ENCODE results near the gene TRAPPC3L. TPM values are rescaled to one million over a fixed set of nuclear protein-coding genes. Genes with fewer than 3 reads are reported as not detected.

The TRAPPC3L gene
- total and polyA plus RNA-seq, 5 donors from 2014 or later = 0.37 TPM; not detected in 4

DNA sequence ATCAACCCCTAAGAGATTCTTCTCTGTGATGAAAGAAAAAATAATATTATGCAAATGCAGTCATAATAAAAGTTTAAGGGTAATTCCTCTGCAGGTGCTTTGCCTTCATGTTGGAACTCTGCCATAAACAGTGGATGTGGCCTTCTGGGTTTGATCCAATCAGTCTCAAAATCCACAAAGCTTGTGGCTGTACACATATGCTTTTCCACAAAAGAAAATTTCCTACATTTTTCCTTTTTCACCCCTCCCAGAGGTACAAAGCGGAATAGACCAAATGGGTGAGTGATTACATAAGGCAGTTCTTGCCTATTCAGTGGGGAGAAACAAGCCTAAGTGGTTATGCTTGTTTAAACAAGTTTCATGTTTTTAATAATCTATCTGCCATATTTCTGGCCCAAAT is 17.4 kb downstream of the TRAPPC3L start:
- H3K4me3 Mint-ChIP-seq = no peak overlapping the region
- peaks cover 26% of the 10 kb centered on the region for H3K27me3 Mint-ChIP-seq
- Histone ChIP-seq H3K9me3 (ENCODE audit: control insufficient read depth in 2 of 2, low read length in 2 of 2) (no peaks in the 10 kb centered on the region), H3K36me3 (ENCODE audit: control insufficient read depth, insufficient read depth, low read length) (no peaks in the 10 kb centered on the region), H3K4me1 (ENCODE audit: control insufficient read depth, insufficient read depth, low read length, poor library complexity, severe bottlenecking) (no peaks in the 10 kb centered on the region), H3K27me3 (ENCODE audit: control insufficient read depth, insufficient read depth, low read length) (peaks cover 21% of the 10 kb centered on the region), H3K4me3 (ENCODE audit: low read depth, low read length) (no peak overlapping the region), H3K27ac (ENCODE audit: insufficient read depth, low read length, poor library complexity, severe bottlenecking) (no peak overlapping the region)
- H3K36me3 Mint-ChIP-seq = no peaks in the 10 kb centered on the region
- ATAC-seq (ENCODE audit: low read depth in 2 of 2) = no peak
- no peak overlapping the region for H3K27ac Mint-ChIP-seq
- DNase-seq = no peak
- H3K4me1 Mint-ChIP-seq = peaks cover 0 to 4% (median 2%) of the 10 kb centered on the region in 4 donors
- H3K9me3 Mint-ChIP-seq = peaks cover 0 to 3% (median 0%) of the 10 kb centered on the region in 7 donors

DNA sequence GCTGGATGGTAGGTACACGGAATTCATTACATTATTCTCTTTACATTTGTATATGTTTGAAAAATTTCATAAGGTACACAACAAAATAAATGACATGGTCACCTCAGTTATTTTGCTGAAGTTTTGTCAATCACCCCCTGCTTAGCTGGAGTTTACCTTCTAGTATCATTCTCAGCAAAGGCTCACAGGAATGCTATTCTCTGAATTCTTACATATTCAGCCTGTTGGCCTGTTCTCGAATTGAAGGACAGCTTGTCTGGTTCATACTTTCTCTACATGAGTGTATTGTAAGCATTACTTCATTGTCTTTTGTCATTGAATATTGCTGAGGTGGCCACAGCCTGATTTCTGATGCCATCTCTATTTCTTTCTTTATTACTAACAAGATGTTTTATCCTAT is 21.2 kb downstream of the TRAPPC3L start:
- H3K9me3 ChIP-seq (ENCODE audit: control insufficient read depth in 2 of 2, low read length in 2 of 2) = no peaks in the 10 kb centered on the region
- Mint-ChIP-seq H3K4me3 (no peak overlapping the region), H3K36me3 (no peaks in the 10 kb centered on the region), H3K27ac (no peak overlapping the region), H3K27me3 (peaks cover 4% of the 10 kb centered on the region), H3K4me1 (no peaks in the 10 kb centered on the region), H3K9me3 (peaks cover 0 to 3% (median 0%) of the 10 kb centered on the region in 7 donors)
- H3K27me3 ChIP-seq (ENCODE audit: control insufficient read depth, insufficient read depth, low read length) = peaks cover 12% of the 10 kb centered on the region
- DNase-seq = no peak
- H3K4me1 ChIP-seq (ENCODE audit: control insufficient read depth, insufficient read depth, low read length, poor library complexity, severe bottlenecking) = no peaks in the 10 kb centered on the region
- no peak for ATAC-seq (ENCODE audit: low read depth in 2 of 2)
- no peaks in the 10 kb centered on the region for H3K36me3 ChIP-seq (ENCODE audit: control insufficient read depth, insufficient read depth, low read length)
- H3K27ac ChIP-seq (ENCODE audit: insufficient read depth, low read length, poor library complexity, severe bottlenecking) = no peak overlapping the region
- no peak overlapping the region for H3K4me3 ChIP-seq (ENCODE audit: low read depth, low read length)

DNA sequence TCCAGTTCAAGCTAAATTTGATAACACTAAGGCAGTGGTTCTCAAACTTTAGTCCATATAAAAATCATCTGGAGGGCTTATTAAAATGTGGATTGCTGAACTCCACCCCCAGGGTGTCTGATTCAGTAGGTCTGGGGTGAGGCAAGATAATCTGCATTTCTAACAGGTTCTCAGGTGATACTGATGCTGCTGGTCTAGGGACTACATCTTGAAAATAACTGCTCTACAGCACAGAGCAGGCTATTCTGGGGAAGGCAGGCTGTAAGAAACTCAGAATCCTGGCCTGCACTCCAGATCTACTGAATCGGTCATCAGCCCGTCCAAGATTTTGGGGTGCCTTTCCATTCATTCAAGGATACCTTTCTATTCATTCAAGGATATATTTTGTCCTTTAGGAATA is 22.6 kb downstream of the TRAPPC3L start:
- H3K27me3 Mint-ChIP-seq = peaks cover 15% of the 10 kb centered on the region
- no peaks in the 10 kb centered on the region for H3K4me1 ChIP-seq (ENCODE audit: control insufficient read depth, insufficient read depth, low read length, poor library complexity, severe bottlenecking)
- no peaks in the 10 kb centered on the region for H3K36me3 ChIP-seq (ENCODE audit: control insufficient read depth, insufficient read depth, low read length)
- peaks cover 10% of the 10 kb centered on the region for H3K27me3 ChIP-seq (ENCODE audit: control insufficient read depth, insufficient read depth, low read length)
- H3K27ac ChIP-seq (ENCODE audit: insufficient read depth, low read length, poor library complexity, severe bottlenecking) = no peak overlapping the region
- H3K36me3 Mint-ChIP-seq = no peaks in the 10 kb centered on the region
- no peak for DNase-seq
- ATAC-seq (ENCODE audit: low read depth in 2 of 2) = no peak
- H3K27ac Mint-ChIP-seq = no peak overlapping the region
- no peak overlapping the region for H3K4me3 Mint-ChIP-seq
- no peak overlapping the region for H3K4me3 ChIP-seq (ENCODE audit: low read depth, low read length)
- peaks cover 0 to 3% (median 0%) of the 10 kb centered on the region in 7 donors for H3K9me3 Mint-ChIP-seq
- no peaks in the 10 kb centered on the region for H3K4me1 Mint-ChIP-seq
- no peaks in the 10 kb centered on the region for H3K9me3 ChIP-seq (ENCODE audit: control insufficient read depth in 2 of 2, low read length in 2 of 2)

DNA sequence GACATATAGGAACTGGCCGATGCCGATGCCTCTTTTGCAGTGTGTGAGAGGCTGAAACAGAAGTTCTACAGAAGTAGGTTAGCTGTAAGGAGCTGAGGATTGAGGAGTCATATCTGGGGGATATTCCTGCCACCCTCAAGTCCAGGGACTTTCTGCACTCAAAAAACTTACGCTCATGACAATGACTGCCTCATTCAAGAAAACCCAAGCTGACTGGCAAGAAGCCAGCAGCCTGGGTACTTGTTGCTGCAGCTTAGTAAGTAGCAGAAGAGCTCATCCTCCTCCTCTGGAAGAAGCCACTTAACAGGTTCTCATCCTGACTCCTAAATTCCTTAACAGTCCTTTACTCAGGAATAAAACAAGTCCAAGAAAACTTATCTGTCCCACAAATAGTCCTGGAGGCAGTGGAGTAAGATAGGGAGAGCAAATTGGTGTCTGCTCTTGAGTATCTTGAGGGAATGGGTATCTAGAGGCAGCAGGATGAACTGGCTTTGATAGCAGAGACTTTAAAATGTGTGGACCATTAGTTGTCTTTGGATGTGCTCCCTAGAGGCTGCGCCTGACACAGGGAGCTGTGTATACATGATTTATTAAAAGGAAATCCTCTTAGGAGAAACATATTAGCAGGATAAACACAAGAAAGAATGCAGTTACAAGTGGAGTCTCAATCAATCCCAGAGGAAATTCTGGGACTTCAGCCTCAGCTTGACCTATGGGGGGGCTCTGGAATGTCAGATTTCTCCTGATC is 26.7 kb downstream of the TRAPPC3L start:
- Histone ChIP-seq H3K4me3 (ENCODE audit: low read depth, low read length) (no peak overlapping the region), H3K36me3 (ENCODE audit: control insufficient read depth, insufficient read depth, low read length) (no peaks in the 10 kb centered on the region), H3K4me1 (ENCODE audit: control insufficient read depth, insufficient read depth, low read length, poor library complexity, severe bottlenecking) (no peaks in the 10 kb centered on the region), H3K27ac (ENCODE audit: insufficient read depth, low read length, poor library complexity, severe bottlenecking) (no peak overlapping the region), H3K9me3 (ENCODE audit: control insufficient read depth in 2 of 2, low read length in 2 of 2) (no peaks in the 10 kb centered on the region), H3K27me3 (ENCODE audit: control insufficient read depth, insufficient read depth, low read length) (peaks cover 2% of the 10 kb centered on the region)
- Mint-ChIP-seq H3K4me3 (no peak overlapping the region), H3K27me3 (peaks cover 12% of the 10 kb centered on the region), H3K27ac (no peak overlapping the region), H3K9me3 (peaks cover 0 to 2% (median 0%) of the 10 kb centered on the region in 7 donors), H3K4me1 (no peaks in the 10 kb centered on the region), H3K36me3 (no peaks in the 10 kb centered on the region)
- ATAC-seq (ENCODE audit: low read depth in 2 of 2) = no peak
- DNase-seq = no peak

DNA sequence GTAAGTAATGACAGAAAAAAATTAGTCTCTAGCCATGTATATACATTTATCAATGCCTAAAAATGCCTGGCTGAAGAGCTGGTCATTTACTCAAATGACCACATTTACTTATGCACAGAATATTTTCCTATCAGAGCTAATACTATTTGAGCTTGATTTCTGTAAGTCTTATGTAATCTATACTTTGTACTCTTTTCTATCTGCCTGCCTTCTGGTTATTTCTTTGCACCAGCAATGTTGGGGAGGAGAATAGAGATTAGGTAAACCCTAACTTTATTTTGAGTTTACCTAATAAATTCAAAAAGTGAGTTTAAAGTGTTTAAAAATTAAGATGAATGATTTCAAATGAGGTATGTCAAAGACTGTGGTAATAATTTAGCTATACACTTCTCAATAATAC is 30.3 kb downstream of the TRAPPC3L start:
- Mint-ChIP-seq H3K4me1 (no peaks in the 10 kb centered on the region), H3K4me3 (no peak overlapping the region), H3K27me3 (peaks cover 12% of the 10 kb centered on the region), H3K36me3 (no peaks in the 10 kb centered on the region), H3K9me3 (no peaks in the 10 kb centered on the region), H3K27ac (no peak overlapping the region)
- Histone ChIP-seq H3K4me1 (ENCODE audit: control insufficient read depth, insufficient read depth, low read length, poor library complexity, severe bottlenecking) (no peaks in the 10 kb centered on the region), H3K27ac (ENCODE audit: insufficient read depth, low read length, poor library complexity, severe bottlenecking) (no peak overlapping the region), H3K9me3 (ENCODE audit: control insufficient read depth in 2 of 2, low read length in 2 of 2) (no peaks in the 10 kb centered on the region), H3K36me3 (ENCODE audit: control insufficient read depth, insufficient read depth, low read length) (no peaks in the 10 kb centered on the region), H3K4me3 (ENCODE audit: low read depth, low read length) (no peak overlapping the region), H3K27me3 (ENCODE audit: control insufficient read depth, insufficient read depth, low read length) (peaks cover 3% of the 10 kb centered on the region)
- DNase-seq = no peak
- no peak for ATAC-seq (ENCODE audit: low read depth in 2 of 2)

DNA sequence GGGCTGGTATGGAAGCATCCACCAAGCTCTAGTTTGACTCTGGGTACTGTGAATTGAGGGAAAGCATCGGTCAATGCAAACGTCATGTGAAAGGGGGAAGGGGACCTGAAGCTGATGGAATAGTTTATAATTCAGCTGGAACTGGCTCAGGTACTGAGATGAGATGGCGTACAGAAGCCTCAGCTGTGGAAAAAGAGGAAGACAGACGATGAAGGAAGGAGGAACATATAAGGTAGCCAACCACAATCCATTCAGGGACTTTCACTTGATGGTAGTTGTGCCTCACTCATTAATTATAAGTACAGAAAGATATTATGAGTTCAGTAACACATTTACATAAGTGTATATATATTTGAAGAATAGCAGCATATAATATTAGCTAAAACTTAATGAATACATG is 31.4 kb downstream of the TRAPPC3L start:
- Mint-ChIP-seq H3K4me1 (no peaks in the 10 kb centered on the region), H3K27me3 (peaks cover 12% of the 10 kb centered on the region), H3K4me3 (no peak overlapping the region), H3K36me3 (no peaks in the 10 kb centered on the region), H3K27ac (no peak overlapping the region), H3K9me3 (peaks cover 0 to under 1% (median 0%) of the 10 kb centered on the region in 7 donors)
- H3K4me1 ChIP-seq (ENCODE audit: control insufficient read depth, insufficient read depth, low read length, poor library complexity, severe bottlenecking) = no peaks in the 10 kb centered on the region
- H3K27ac ChIP-seq (ENCODE audit: insufficient read depth, low read length, poor library complexity, severe bottlenecking) = no peak overlapping the region
- peaks cover 3% of the 10 kb centered on the region for H3K27me3 ChIP-seq (ENCODE audit: control insufficient read depth, insufficient read depth, low read length)
- no peaks in the 10 kb centered on the region for H3K9me3 ChIP-seq (ENCODE audit: control insufficient read depth in 2 of 2, low read length in 2 of 2)
- no peaks in the 10 kb centered on the region for H3K36me3 ChIP-seq (ENCODE audit: control insufficient read depth, insufficient read depth, low read length)
- H3K4me3 ChIP-seq (ENCODE audit: low read depth, low read length) = no peak overlapping the region
- DNase-seq = no peak
- no peak for ATAC-seq (ENCODE audit: low read depth in 2 of 2)

DNA sequence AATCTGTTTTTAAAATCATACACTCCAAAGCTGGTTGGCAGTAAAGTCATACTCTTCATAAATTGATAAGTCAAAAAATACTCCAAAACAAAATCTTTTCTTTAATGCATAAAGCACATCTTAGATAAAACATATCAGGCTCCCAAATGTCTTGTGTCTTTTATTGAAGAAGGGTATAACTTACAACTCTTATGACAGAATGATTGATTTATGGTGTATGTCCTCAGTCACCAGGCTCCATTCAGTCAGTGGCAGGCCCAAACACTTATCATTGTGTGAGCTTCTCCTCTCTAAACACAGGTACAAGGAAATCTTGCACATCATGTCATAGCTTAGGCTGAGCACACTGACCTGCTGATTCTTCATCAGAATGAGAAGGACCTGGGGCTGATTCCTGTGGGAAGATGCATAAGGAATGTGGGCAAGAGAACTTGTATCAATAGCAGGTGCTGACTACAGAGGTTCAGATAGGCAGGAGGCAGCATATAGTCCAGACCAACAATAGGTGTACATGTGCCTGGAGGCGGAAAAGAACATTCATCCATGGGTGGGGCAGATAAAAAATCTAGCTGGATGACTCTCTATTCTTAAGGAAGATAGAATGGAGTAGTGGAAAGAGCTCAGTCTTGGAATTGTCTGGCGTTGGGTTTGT is 32.1 kb downstream of the TRAPPC3L start:
- no peak overlapping the region for H3K4me3 Mint-ChIP-seq
- H3K4me1 ChIP-seq (ENCODE audit: control insufficient read depth, insufficient read depth, low read length, poor library complexity, severe bottlenecking) = no peaks in the 10 kb centered on the region
- H3K4me3 ChIP-seq (ENCODE audit: low read depth, low read length) = no peak overlapping the region
- peaks cover 0 to 8% (median 0%) of the 10 kb centered on the region in 7 donors for H3K9me3 Mint-ChIP-seq
- H3K27ac Mint-ChIP-seq = no peak overlapping the region
- no peaks in the 10 kb centered on the region for H3K36me3 Mint-ChIP-seq
- no peak for DNase-seq
- no peak for ATAC-seq (ENCODE audit: low read depth in 2 of 2)
- no peaks in the 10 kb centered on the region for H3K9me3 ChIP-seq (ENCODE audit: control insufficient read depth in 2 of 2, low read length in 2 of 2)
- H3K27me3 ChIP-seq (ENCODE audit: control insufficient read depth, insufficient read depth, low read length) = peaks cover 3% of the 10 kb centered on the region
- H3K27me3 Mint-ChIP-seq = peaks cover 6% of the 10 kb centered on the region
- H3K27ac ChIP-seq (ENCODE audit: insufficient read depth, low read length, poor library complexity, severe bottlenecking) = no peak overlapping the region
- no peaks in the 10 kb centered on the region for H3K36me3 ChIP-seq (ENCODE audit: control insufficient read depth, insufficient read depth, low read length)
- H3K4me1 Mint-ChIP-seq = no peaks in the 10 kb centered on the region

DNA sequence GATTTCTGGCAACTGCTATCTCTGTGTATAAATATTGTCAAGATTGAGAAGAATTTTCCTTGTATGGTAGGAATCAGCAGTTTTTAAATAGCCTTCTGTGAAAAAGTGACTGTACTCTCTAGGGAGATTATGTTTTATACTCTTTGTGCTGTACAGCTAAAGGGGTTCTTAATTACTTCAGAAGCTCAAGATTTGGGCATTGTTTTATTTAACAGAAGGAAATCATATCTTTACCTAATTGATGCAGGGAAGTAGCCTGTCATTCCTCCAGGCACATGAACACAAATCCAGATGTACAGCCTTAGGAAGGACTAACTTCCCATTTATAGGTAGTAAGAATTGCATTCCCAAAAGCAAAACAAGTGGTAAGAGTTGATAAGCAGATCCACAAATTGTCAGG is 32.8 kb downstream of the TRAPPC3L start:
- H3K4me1 ChIP-seq (ENCODE audit: control insufficient read depth, insufficient read depth, low read length, poor library complexity, severe bottlenecking) = no peaks in the 10 kb centered on the region
- H3K36me3 ChIP-seq (ENCODE audit: control insufficient read depth, insufficient read depth, low read length) = no peaks in the 10 kb centered on the region
- no peak overlapping the region for H3K4me3 Mint-ChIP-seq
- H3K36me3 Mint-ChIP-seq = no peaks in the 10 kb centered on the region
- H3K27me3 Mint-ChIP-seq = no peaks in the 10 kb centered on the region
- DNase-seq = no peak
- no peaks in the 10 kb centered on the region for H3K4me1 Mint-ChIP-seq
- peaks cover 0 to 11% (median 0%) of the 10 kb centered on the region in 7 donors for H3K9me3 Mint-ChIP-seq
- H3K27me3 ChIP-seq (ENCODE audit: control insufficient read depth, insufficient read depth, low read length) = peaks cover 3% of the 10 kb centered on the region
- H3K9me3 ChIP-seq (ENCODE audit: control insufficient read depth in 2 of 2, low read length in 2 of 2) = no peaks in the 10 kb centered on the region
- no peak overlapping the region for H3K27ac Mint-ChIP-seq
- no peak for ATAC-seq (ENCODE audit: low read depth in 2 of 2)
- H3K4me3 ChIP-seq (ENCODE audit: low read depth, low read length) = no peak overlapping the region
- H3K27ac ChIP-seq (ENCODE audit: insufficient read depth, low read length, poor library complexity, severe bottlenecking) = no peak overlapping the region

Measured in CD4-positive, CD25-positive, alpha-beta regulatory T cell (primary cell).